GM21381 (cell line): ENCODE data around the gene LPXN.
"Not testable (repeated sequence)": the region's sequence is repeated elsewhere in the genome, so short reads cannot be mapped to it uniquely, and the experiment has no call there.

Source experiments
- ATAC-seq: cut with Tn5 transposase; IDR thresholded peaks from one replicate; pipeline ENCODE4 v1.9.1; 2021; ENCODE audit warnings: mild to moderate bottlenecking, moderate library complexity; ENCODE audit not compliant: unreplicated experiment

LPXN gene

GRCh38 chr11:58579192-58580129 is 3.8 kb upstream of the LPXN start:
- peak; percentile 35 for ATAC-seq

- ATAC-seq, result peak; percentile 35
These were observed 3.1 kb upstream of the LPXN start, which contains the start of gene ZFP91 for GRCh38 chr11:58578635-58579191. TSS of gene ZFP91 (plus strand) at chr11:58579063. CDS start at chr11:58579282, 219 bp downstream.

- no peak for ATAC-seq
These were observed 2.5 kb upstream of the LPXN start for GRCh38 chr11:58578136-58578634.

- ATAC-seq, result peak; percentile 47
These were observed 2.0 kb upstream of the LPXN start for GRCh38 chr11:58577555-58578135.

GRCh38 chr11:58576887-58577471 is 1.3 kb upstream of the LPXN start:
- no peak for ATAC-seq

- no peak for ATAC-seq
These were observed 775 bp downstream of the LPXN start for GRCh38 chr11:58574881-58575280.

- peak; percentile 17 for ATAC-seq
These were observed 2.1 kb downstream of the LPXN start for GRCh38 chr11:58573451-58574104.

- not testable (repeated sequence) for ATAC-seq
These were observed 2.8 kb downstream of the LPXN start for GRCh38 chr11:58572906-58573305.

- ATAC-seq, result peak; percentile 95
These were observed 7.7 kb downstream of the LPXN start for GRCh38 chr11:58567889-58568512.

- ATAC-seq, result no peak
These were observed 11.4 kb downstream of the LPXN start for GRCh38 chr11:58564231-58564630.

GRCh38 chr11:58562375-58562800 is 13.3 kb downstream of the LPXN start:
- peak; percentile 93 for ATAC-seq

GRCh38 chr11:58561394-58562098 is 14.1 kb downstream of the LPXN start:
- no peak for ATAC-seq

- ATAC-seq, result no peak
These were observed 14.8 kb downstream of the LPXN start for GRCh38 chr11:58560842-58561241.

- ATAC-seq, result no peak
These were observed 26.0 kb downstream of the LPXN start for GRCh38 chr11:58549644-58550043.

- no peak for ATAC-seq
These were observed 28.8 kb downstream of the LPXN start for GRCh38 chr11:58546841-58547240.

GRCh38 chr11:58531865-58532341 is 43.8 kb downstream of the LPXN start:
- no peak for ATAC-seq

- no peak for ATAC-seq
These were observed 45.4 kb downstream of the LPXN start for GRCh38 chr11:58530236-58530635.

GRCh38 chr11:58527429-58527828 is 48.2 kb downstream of the LPXN start:
- no peak for ATAC-seq

GRCh38 chr11:58526721-58527120 is 48.9 kb downstream of the LPXN start:
- ATAC-seq, result no peak
